Superior temporal gyrus (tissue), 1 donor: Measurements from ENCODE around the gene MEIS2.

Experiments used
- DNase-seq: peaks from one replicate; pipeline ENCODE4 v3.0.0-alpha.2; 2016; ENCODE audit errors: extremely low spot score

Gene MEIS2

GRCh38 chr15:37112971-37113670 lies 12.8 kb upstream of the MEIS2 start:
- DNase-seq = no peak

GRCh38 chr15:37112171-37112570 lies 11.8 kb upstream of the MEIS2 start:
- no peak for DNase-seq

GRCh38 chr15:37111427-37111717 lies 11.0 kb upstream of the MEIS2 start:
- DNase-seq = no peak

GRCh38 chr15:37109872-37110572 lies 9.7 kb upstream of the MEIS2 start:
- peak; percentile 41 for DNase-seq

GRCh38 chr15:37109168-37109871 lies 9.0 kb upstream of the MEIS2 start:
- peak; percentile 48 for DNase-seq

- peak; percentile 31 for DNase-seq
Observed at GRCh38 chr15:37108381-37109167, 8.2 kb upstream of the MEIS2 start.

GRCh38 chr15:37107744-37108380 lies 7.5 kb upstream of the MEIS2 start:
- DNase-seq = no peak

GRCh38 chr15:37107071-37107743 lies 6.9 kb upstream of the MEIS2 start:
- DNase-seq = no peak

- peak; percentile 83 for DNase-seq
Observed at GRCh38 chr15:37106490-37107001, 6.2 kb upstream of the MEIS2 start.

GRCh38 chr15:37105889-37106288 lies 5.5 kb upstream of the MEIS2 start:
- no peak for DNase-seq

- DNase-seq = no peak
Observed at GRCh38 chr15:37105029-37105428, 4.7 kb upstream of the MEIS2 start.

GRCh38 chr15:37104424-37104981 lies 4.2 kb upstream of the MEIS2 start:
- DNase-seq = no peak

- no peak for DNase-seq
Observed at GRCh38 chr15:37103475-37104423, 3.4 kb upstream of the MEIS2 start.

GRCh38 chr15:37103163-37103435 lies 2.8 kb upstream of the MEIS2 start:
- DNase-seq = no peak

GRCh38 chr15:37102305-37103162 lies 2.2 kb upstream of the MEIS2 start:
- DNase-seq = no peak

GRCh38 chr15:37101980-37102304 lies 1.6 kb upstream of the MEIS2 start:
- DNase-seq = no peak

GRCh38 chr15:37100966-37101215 lies 542 bp upstream of the MEIS2 start:
- DNase-seq = no peak

GRCh38 chr15:37099319-37100108 lies 835 bp downstream of the MEIS2 start:
- DNase-seq = peak; percentile 59
